GM18868 (cell line): ENCODE results near the gene UBAC2.

Experiments used
- ATAC-seq: cut with Tn5 transposase; IDR thresholded peaks from one replicate; pipeline ENCODE4 v1.9.1; 2021; ENCODE audit warnings: mild to moderate bottlenecking, moderate library complexity; ENCODE audit not compliant: unreplicated experiment

The UBAC2 gene

DNA sequence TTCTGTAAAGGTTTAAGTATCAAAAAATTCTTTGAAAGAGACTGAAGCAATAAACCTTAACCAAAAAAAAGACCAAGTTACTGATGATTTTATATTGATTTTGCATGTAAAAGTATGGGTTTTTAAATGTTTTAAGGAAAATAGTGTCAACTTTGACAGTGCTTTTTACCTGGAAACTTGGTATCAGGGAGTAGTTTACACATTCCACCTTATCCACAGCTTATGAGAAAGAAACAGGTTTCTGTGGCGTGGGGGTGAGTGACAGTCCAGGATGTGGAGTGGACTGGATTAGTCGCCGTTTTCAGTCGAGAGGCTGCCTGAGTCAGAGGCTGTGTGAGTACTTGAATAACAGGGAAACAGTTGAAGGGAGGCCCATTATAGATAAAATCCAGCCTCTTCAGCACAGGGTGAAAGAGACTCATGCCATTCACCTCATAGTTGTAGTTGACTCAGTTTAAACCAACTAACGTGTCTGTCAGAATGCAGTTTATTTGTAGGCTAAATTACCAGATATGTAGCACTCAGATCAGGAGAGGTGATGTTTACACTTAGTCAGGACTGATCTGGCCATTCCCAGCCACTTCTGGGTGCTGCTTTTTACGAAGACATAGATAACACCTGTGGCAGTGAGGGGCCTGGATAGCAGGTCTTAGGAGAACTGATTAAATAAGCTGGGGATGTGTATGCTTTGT, 107.1 kb downstream of the UBAC2 start:
- ATAC-seq, result peak; percentile 38

- no peak for ATAC-seq
Observed at GRCh38 chr13:99308471-99309087, 107.9 kb downstream of the UBAC2 start.

GRCh38 chr13:99310382-99311031, 109.9 kb downstream of the UBAC2 start:
- ATAC-seq, result peak; percentile 46

DNA sequence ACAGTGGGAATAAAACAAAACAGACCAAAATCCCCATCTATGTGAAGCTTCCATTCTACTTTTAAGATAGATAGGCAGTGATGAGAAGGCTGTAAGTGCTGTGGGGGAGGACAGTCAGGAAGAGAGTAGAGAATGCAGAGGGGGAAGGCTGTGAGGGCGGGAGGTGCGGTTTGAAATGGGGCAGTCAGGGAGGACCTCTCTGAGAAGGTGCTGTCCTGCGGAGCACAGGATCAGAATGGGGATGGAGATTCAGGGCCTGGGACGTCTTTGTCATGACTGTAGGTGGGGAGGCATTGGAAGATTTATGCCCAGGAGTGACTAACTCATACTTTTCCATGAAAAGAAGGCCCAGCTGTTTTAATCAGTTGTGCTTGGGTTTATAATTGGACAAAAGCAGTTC, 110.5 kb downstream of the UBAC2 start:
- no peak for ATAC-seq

DNA sequence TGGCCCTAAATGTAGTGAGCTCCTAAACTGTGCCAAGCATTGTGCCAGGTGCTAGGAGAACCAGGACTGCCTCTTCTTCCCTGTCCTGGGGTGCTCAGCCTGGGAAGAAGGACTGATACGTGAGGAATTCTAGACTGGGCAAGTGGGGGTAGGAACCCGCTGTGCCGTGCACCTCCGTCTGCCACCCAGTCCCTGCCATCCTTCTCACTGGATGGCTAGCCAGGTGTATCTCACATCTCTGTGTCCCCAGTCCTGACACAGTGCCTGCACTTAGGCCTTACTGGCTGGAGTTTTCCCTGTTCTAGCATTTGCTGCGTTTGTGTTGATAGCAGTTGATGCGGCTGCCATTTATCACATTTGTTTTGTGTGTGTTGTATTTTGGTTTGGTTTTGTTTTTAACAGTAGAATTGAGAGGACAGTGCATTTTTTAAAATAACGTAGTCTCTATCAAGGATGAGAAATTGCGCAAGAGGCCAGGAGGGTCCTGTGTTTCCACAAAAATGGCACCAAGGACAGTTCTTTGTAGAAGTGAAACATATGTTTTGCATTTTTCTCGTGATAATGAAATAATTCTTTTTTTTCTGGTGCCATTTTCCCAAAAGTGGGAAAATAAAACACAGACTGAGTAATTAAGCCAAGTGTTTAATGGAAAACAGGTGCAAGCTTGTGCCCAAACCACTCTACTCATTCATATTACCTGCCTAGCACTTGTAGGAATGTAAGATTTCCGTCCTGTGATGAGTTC, 111.3 kb downstream of the UBAC2 start:
- ATAC-seq, result no peak

DNA sequence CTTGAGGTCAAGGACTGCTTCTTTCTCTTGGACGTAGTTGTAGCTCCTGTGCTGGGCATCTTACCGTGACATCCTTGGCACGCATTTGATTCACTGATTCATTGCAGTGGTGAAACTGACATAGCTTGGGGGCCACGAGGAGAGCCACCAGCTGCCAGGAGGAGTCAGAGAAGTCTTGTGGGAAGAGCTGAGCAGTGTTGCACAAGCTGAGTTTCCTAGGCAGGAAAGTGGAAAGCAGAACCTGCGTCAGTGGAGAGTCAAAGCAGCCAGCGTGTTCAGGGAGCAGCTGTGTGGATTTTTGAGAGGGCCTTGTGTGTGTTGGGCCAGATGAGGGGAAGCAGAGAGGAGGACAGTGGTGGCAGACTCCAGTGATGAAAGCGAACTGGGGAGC, 111.8 kb downstream of the UBAC2 start:
- peak; percentile 44 for ATAC-seq

GRCh38 chr13:99313501-99313900, 112.8 kb downstream of the UBAC2 start:
- ATAC-seq, result no peak

DNA sequence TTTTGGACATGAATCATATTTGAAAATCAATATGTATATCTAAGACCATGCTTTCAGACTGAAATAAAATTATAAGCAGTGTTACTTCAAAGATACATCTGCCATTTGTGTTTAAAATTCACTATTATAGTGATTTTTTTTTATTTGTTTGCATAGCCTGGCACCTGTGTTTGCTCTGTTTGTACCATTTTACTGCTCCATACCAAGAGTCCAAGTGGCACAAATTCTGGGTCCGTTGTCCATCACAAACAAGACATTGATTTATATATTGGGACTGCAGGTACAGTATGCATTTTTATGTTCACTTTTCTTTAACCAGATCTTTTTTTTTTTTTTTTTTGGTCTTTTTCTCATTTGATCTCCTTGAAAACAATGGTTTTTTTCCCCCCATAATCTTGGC, 113.3 kb downstream of the UBAC2 start:
- ATAC-seq, result no peak

DNA sequence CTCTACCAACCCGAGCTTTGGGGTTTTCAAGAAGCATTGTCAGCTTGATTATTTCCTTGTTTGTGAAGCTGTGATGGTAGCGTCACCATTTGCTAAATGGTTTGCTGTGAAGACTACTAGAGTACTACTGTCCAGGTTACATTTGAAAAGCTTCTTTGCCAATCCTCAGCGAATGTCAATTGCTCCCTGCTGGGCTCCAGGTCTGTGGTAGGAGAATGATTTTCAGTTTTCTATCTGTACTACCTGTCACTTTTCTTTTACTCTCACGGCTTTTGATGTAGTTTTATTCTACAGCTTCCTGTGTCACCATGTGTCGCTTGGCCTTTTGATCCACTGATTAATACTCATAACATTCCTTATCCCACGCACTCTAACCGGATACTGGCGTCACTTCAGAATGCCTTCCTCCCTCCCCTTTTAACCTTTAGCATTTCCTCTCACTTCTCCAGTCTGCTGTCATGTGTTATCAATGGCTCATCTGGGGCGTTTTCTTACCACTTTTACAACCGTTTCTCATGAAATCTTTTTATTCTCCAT, 114.1 kb downstream of the UBAC2 start:
- no peak for ATAC-seq

GRCh38 chr13:99315186-99315585, 114.5 kb downstream of the UBAC2 start:
- no peak for ATAC-seq

DNA sequence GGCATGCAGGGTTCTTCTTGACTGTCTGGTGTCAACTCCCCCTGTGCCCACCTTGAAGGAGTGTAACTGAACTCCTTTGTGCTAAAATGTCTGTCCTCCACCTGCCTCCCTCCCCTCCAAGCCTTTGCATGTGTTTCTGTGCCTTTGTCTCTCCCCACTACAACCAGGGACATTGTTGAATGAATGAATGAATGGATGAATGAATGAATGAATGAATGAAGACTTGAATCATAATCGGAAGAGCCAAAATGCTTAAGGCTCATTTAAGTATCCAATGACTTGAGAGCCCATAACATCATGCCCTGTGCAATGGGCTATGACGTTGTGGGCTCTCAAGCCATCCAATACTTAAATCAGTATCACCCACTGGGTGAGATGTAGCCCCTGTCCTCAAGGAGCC, 115.6 kb downstream of the UBAC2 start:
- ATAC-seq, result no peak

DNA sequence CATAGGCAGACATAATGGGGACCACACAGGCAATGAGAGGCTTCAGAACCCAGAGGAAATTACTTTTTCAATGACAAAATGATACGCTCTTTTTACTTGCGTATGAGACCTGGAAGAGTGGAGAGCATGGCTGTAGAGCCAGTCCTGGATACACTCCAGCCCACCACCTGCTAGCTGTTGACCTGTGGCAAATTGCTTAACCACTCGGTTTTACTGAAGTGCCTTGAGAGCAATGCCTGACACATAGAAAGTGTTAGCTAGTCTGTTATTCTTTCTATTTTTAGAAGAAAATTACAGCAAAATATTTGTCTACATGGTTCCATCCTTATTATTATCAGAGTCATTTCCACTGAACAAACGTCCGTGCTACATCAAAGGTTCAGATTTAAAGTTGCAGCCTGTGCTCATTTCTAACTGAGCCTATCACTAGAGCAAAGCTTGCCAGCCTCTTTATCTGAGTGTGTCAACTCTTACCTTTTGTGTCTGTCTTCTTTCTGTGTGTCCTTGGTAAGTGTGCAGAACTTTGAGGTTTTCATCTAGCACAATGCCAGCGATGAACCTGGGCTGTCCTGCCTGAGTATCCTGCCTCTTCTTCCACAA, 116.1 kb downstream of the UBAC2 start:
- ATAC-seq, result no peak

- no peak for ATAC-seq
Observed at GRCh38 chr13:99320693-99321481, 120.2 kb downstream of the UBAC2 start.

DNA sequence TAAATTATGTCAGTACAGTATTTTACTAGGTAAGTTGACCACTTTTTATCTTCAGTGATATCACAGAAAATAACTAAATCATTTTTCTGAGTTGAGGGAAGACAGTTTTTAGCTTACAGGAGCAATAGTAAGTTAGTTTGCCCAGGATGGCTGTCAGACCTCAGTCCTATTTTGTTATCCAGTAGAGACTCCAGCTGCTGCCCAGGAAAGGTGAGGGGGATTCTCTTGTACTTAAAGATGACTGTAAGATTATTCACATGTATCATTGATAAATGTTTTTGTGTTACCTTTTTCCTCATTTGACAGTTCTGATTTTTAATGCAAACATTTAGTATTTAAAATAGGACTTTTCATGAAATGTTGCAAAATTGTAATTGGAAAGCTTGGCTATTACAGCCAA, 121.1 kb downstream of the UBAC2 start:
- no peak for ATAC-seq

- peak; percentile 93 for ATAC-seq
Observed at GRCh38 chr13:99322297-99323103, 121.8 kb downstream of the UBAC2 start.

DNA sequence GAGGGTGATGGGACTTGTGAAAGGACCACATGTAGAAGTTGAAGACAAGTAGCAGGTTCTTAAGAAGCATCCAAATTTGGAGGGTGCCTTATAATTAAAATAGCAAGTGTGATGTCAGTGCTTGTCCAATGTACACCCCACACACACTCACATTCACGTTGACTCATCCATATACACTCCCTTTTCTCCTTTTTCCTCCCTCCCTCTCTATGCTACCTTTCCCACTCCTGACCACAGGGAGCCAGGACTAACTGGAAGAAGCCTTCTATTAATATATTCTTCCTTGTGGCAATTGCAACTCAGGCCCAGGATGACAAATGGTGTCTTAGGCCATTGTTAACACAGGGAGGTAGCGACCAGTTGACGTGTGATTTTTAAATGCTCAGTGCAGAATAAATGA, 122.8 kb downstream of the UBAC2 start:
- no peak for ATAC-seq

GRCh38 chr13:99326012-99326411, 125.4 kb downstream of the UBAC2 start:
- ATAC-seq, result no peak

GRCh38 chr13:99327126-99327525, 126.5 kb downstream of the UBAC2 start:
- no peak for ATAC-seq

GRCh38 chr13:99327761-99328160, 127.1 kb downstream of the UBAC2 start:
- ATAC-seq, result no peak
